ENCODE measurements around the gene OPCML.

The OPCML gene

GRCh38 chr11:133503236-133503635, 29.1 kb downstream of the OPCML start:
- no peak for DNase-seq (ENCODE audit: low read depth)

DNA sequence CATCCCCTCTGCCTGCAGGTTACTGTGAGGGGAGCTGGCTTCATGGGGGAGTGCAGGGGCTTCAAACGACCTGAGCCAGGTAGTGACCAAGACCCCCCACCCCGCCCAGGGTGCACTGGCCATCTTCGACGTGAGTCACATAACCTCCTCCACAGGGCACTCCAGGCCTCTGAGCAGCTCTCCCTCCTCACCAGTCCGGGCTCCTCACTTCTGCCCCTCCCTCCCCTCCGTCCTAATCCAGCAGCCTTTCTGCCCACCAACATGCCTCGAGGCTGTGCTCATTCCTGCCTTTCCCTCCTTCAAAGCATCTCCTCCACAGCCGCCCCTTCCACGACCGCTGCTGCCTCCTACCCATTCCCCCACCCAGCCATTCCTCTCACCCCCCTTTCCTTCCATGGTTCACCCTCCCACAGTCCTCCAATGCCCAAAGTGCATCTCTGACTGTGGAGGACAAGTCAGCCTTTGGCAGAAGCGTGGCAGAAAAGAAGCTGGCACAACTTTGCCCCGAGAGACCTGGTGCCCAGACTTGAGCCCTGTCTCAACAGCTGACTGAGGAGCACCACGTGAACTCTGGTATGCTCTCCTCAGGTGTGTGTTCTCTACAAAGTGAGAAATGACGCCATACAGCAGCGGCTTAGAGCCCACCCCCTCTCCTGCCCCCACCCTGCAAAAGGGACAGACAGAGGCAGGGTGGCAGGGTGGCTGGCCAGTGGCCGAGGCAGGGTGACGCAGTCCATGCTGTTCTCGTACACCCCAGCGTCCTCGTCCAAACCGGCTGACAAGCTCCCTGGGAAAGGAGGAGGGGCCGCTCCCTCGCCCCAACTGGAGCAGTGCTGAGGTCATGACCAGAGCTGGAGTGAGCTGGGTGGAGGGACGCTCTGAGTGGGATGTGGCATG, 30.4 kb downstream of the OPCML start:
- no peak for DNase-seq (ENCODE audit: low read depth)

GRCh38 chr11:133500936-133501335, 31.4 kb downstream of the OPCML start:
- DNase-seq (ENCODE audit: low read depth), result no peak

DNA sequence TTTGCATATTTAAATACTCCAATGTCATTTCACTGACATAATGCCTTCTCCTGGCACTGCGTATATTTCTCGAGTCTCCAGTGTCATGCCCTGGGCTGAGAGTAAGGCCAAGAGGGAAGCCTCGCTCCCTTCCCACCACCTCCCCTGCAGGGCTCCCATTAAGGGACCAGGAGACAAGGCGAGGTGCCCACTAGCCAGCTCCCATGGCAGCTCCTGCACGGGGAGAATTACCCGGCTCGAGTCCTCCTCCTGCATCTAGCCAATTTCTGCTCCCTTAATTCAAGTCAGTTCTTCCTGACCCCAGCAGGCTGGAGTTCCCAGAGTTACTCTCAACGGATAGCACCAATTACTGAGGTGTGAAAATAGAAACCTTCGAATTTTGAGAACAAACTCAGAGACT, 31.9 kb downstream of the OPCML start:
- no peak for DNase-seq (ENCODE audit: low read depth)

DNA sequence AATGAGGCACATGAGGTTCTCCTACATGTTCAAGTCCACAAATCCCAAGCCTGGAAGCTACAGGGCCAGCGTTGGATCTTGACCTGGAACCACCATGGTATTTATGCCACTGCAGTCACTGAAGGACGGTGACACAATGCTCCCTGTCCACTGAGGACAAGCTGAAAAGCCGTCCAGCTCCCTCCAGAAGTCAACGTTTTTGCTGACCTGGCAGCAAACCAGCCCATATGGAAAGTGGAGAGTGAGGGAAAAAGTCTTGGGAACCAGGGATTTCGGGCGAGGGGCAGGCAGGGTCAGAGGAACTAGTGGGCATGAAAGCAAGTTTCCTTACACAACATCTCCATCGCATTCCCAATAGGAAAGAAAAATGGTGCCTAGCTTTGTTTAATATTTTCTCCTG, 33.3 kb downstream of the OPCML start:
- no peak for DNase-seq (ENCODE audit: low read depth)

DNA sequence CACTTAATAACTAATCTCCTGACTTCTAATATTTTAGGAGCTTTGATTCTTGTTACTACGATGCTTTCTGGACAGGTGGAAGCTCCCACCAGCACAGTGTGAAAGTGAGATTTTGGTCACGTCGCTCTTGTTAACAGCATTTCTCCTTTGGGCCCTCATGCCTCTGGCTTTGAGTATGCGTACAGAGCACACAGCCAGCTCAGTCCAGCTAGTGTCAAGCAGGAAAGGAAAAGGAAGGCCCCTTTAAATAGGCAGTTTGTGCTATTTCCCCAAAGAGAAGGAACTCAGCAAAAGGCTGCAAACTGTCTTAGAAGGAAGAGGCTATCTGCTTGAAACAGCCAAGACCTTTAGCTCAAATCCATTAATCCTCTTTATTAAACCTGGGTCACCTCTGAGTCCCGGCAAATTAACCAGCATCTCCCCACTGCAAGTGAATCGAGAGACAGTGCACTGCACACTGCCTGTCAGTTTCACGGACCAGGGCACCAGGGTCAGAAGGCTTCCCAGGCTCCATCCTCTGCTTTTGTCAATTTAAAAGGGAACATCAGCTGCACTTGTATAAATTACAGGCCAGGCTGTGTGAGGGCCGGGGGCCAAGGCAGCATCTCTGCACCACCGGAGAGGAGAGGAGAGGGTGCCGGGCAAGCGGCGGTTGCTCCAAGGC, 34.7 kb downstream of the OPCML start:
- DNase-seq (ENCODE audit: low read depth), result no peak

DNA sequence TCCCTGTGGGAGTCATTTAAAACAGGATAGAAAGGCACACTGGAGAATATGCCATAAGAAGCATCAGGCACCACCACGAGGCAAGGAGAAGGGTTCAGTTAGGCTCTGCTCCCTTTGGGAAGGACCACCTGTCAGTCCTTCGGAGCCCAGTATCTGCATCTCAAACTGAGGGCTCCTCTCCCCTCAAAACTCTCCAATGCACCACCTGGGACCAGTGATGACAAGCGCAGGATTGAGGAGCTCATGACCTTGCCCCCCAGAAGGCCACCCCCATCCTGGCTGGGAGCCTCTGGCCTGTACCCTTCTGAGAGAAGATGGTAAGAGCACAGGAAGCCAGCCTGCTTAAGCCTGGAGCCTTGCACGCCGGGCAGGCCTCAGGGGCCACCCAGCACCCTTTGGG, 39.4 kb downstream of the OPCML start:
- DNase-seq (ENCODE audit: low read depth), result no peak

DNA sequence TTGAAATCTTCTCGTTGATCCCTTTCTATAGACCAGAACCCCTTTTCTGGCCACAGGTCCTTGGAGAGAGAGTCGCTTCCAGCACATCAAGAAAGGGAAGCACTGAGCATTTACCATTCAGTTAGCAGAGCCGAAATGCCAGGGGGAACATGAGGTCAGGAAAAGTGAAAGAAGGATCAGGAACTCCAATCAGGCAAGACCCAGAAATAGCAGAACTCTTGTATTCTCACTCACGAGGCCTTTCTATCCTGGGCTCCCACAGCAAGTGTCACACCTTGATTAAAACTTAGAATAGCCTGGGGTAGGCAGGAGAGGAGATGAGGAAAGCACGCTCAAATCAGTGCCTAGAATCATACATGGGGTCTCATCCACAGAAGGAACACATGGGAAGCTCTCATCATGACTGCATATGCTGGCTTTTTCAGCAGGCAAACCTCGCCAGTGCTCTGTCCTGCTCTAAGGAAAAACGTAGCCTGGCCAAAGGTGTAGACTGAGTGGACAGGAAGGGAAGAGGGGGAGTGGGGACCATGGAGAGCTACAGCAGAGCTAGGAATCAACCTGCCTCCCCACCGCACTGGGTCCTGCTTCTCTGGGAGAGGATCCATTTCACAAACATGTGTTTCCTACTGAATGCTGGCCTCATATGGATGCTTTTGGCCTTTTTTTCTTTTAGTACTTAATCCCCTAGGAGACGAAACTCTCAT, 40.5 kb downstream of the OPCML start:
- no peak for DNase-seq (ENCODE audit: low read depth)

GRCh38 chr11:133480722-133481121, 51.6 kb downstream of the OPCML start:
- DNase-seq (ENCODE audit: low read depth), result no peak

GRCh38 chr11:133479209-133479608, 53.1 kb downstream of the OPCML start:
- DNase-seq (ENCODE audit: low read depth), result no peak

- DNase-seq (ENCODE audit: low read depth), result no peak
These were observed 55.1 kb downstream of the OPCML start for GRCh38 chr11:133477251-133477625.

DNA sequence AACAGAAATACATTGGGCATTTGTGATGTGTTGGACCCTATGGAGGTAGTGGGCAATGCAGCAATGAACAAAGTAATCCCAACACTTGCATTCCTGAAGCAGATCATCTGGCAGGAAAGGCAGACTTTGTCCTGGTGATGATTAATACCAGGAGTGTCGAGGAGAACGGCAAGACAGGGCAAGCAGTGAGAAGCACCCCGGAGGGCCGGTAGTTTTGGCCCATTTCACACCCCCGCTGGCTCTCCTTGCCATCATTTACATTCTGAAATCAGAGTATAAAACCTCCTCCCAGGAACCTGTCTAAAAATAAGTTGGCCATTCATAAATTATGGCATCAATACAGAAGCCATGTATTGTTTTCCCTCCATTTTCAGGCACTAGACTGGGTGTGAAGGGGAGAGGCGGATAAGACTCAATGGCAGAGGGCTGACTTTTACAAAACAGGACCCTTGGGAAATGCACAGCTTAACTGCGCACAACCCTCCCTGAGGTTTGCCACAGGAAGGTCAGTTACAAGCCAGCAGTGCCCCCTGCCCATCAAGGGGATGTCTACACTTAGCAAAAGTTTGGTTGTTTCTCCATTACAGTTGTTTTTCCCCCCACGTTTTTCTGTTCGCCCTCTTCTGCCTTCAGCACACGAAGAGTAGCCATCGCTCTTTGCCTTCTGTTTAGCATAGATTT, 55.6 kb downstream of the OPCML start:
- no peak for DNase-seq (ENCODE audit: low read depth)

DNA sequence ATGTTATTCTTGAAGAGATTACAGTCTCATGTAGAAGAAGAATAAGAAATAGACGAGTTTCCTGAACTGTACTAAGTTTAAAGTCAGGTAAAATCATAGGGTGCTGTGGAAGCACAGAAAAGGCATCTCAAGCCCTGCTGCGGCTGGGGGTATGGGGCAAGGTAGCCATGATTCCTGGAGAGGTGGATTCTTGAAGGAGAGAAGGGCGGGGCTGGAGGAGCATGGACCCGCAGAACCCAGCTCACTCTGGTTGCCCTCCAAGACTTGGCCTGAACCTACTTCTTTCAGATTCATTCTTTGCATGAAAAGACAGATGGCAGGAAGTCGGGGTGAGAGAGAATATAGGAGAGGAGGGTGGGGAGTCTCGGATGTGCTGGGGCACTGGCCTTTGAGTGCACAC, 57.8 kb downstream of the OPCML start:
- DNase-seq (ENCODE audit: low read depth), result no peak

GRCh38 chr11:133467686-133468085, 64.6 kb downstream of the OPCML start:
- DNase-seq (ENCODE audit: low read depth), result no peak

- DNase-seq (ENCODE audit: low read depth), result no peak
These were observed 89.0 kb downstream of the OPCML start for GRCh38 chr11:133443206-133443747.

DNA sequence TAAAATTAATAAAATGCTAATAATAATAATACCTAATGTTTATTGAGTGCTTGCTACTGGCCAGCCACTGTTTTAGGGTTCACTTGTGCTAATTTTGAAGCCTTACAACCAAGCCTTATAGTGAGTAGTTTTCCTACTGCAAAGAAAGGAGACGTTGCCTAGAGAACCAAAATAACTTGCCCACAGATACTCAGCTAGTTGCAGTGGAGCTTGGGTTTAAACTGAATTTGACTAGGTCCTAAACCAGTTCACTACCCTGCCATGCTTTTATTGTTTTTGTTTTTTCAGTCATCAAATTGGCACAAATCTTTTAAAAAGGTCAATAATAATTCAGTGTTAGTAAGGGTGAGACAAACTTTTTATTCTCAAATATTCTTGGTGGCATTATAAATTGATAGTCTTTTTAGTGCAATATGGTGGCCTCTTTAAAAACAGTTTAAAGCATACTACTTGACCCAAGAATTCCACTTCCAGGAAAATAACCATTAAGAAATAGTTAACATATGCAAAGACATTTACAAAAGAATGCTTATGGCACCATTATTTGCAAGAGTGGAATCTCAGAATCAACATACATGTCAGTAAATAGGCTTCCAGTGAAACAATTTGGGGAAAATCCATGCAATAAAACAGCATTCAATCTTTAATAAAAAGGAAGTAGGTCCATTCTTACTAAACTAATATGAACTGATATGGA, 90.2 kb downstream of the OPCML start:
- no peak for DNase-seq (ENCODE audit: low read depth)

DNA sequence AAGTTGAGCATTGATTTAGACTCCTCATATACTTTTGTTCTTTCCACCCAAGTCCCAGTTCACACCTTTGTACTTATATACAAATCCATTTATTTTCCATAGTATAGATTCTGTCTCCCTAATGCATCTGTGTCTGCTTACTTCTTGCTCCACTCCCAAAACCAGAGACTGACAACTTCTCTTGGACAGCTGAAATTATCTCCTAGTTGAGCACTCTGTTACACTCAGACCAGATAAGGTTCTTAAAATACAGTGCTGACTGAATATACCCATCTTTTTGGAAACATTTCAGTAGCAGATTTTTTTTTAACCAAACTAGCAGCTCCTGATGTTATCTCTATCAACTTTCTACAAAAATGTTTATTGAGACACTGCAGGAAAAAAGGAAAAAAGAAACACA, 106.3 kb downstream of the OPCML start:
- DNase-seq (ENCODE audit: low read depth), result no peak

- no peak for DNase-seq (ENCODE audit: low read depth)
These were observed 107.1 kb downstream of the OPCML start for GRCh38 chr11:133425245-133425644.

DNA sequence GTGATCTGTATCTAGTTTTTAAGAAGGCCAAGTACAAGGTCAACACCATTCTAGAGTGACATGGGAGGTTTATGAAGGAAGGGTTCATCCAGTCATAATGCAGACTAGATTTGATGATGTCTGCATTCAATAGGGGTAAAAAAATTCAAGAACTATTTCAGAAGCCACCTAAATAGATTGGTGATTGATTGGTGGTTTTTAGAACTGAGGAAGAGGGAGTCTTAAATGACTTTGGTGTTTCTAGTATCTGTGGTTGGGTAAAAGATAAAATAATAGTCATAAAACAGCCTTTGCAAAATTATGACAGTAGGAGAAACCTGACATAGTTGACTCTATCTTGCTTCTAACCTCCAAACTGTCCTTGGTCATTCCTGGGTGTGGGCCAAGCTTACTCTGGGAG, 114.1 kb downstream of the OPCML start:
- DNase-seq (ENCODE audit: low read depth), result no peak

DNA sequence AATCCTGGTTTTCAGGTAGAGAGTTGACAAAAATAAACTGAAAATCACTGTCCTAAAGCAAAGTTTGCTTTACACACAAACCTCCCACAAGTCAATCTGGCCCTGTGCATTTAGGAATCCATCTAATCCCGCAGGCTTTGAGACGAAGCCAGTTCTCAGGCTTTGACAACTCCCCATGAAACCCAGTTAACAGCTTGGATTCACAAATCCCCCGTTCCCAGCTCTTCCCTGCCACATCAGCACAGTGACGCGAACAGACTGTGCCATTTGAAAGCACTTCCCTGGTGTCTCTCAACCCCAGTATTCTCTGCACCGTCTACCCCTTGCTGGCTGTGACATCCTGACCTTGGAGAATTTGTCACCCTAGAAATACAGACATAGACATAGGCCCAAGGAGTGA, 117.8 kb downstream of the OPCML start:
- DNase-seq (ENCODE audit: low read depth), result no peak

- no peak for DNase-seq (ENCODE audit: low read depth)
These were observed 118.6 kb downstream of the OPCML start for GRCh38 chr11:133413703-133414102.

GRCh38 chr11:133409799-133410198, 122.5 kb downstream of the OPCML start:
- DNase-seq (ENCODE audit: low read depth), result no peak

Data from iris pigment epithelial cell (primary cell).